GM12864 (cell line): Measurements from ENCODE around the gene ARHGAP22.

Experiments
- DNase-seq: peaks from one replicate; pipeline ENCODE4 v3.0.0-alpha.2; 2011; ENCODE audit warnings: low read depth
- H3K4me3 ChIP-seq: 2 replicates; pipeline ENCODE4 v1.5.1; 2011; ENCODE audit warnings: mild to moderate bottlenecking, low read depth, low read length, control low read depth
- CTCF ChIP-seq: IDR thresholded peaks from 2 replicates; pipeline ENCODE4 v1.5.1; 2011; ENCODE audit warnings: low read depth, mild to moderate bottlenecking, moderate library complexity, low read length, control low read depth, inconsistent platforms; ENCODE audit errors: missing control alignments

The ARHGAP22 gene

GRCh38 chr10:48442090-48442808, 162.6 kb downstream of the ARHGAP22 start:
- H3K4me3 ChIP-seq, result no peak overlapping the region
- no peak for DNase-seq
- TF ChIP-seq CTCF, result no peak

GRCh38 chr10:48440771-48441170, 164.1 kb downstream of the ARHGAP22 start:
- TF ChIP-seq CTCF, result no peak
- H3K4me3 ChIP-seq, result no peak overlapping the region
- no peak for DNase-seq

GRCh38 chr10:48439581-48440041, 165.3 kb downstream of the ARHGAP22 start:
- TF ChIP-seq CTCF, result no peak
- no peak for DNase-seq
- no peak overlapping the region for H3K4me3 ChIP-seq

GRCh38 chr10:48439031-48439430, 165.8 kb downstream of the ARHGAP22 start:
- TF ChIP-seq CTCF, result no peak
- H3K4me3 ChIP-seq, result no peak overlapping the region
- DNase-seq, result no peak

- no peak for TF ChIP-seq CTCF
- no peak overlapping the region for H3K4me3 ChIP-seq
- no peak for DNase-seq
Measured at GRCh38 chr10:48437546-48437945, 167.3 kb downstream of the ARHGAP22 start.

GRCh38 chr10:48431871-48432270, 173.0 kb downstream of the ARHGAP22 start:
- H3K4me3 ChIP-seq, result no peak overlapping the region
- no peak for DNase-seq
- no peak for TF ChIP-seq CTCF

- no peak for TF ChIP-seq CTCF
- no peak overlapping the region for H3K4me3 ChIP-seq
- no peak for DNase-seq
Measured at GRCh38 chr10:48430402-48430993, 174.4 kb downstream of the ARHGAP22 start.
